NB4 (cell line): Measurements from ENCODE around the gene DESI1.

ENCODE experiments used
- MAX ChIP-seq: IDR thresholded peaks from 2 replicates; pipeline ENCODE4 v1.6.1; 2011; ENCODE audit warnings: low read depth, low read length
- POLR2A ChIP-seq: IDR thresholded peaks from 2 replicates; pipeline ENCODE4 v1.6.1; 2011; ENCODE audit warnings: mild to moderate bottlenecking; ENCODE audit not compliant: insufficient read length; ENCODE audit errors: extremely low read depth
- TF ChIP-seq, protein P1 (sequence below): IDR thresholded peaks from one replicate; pipeline ENCODE4 v1.5.1; 2012; ENCODE audit warnings: low read depth, low read length

DNA sequence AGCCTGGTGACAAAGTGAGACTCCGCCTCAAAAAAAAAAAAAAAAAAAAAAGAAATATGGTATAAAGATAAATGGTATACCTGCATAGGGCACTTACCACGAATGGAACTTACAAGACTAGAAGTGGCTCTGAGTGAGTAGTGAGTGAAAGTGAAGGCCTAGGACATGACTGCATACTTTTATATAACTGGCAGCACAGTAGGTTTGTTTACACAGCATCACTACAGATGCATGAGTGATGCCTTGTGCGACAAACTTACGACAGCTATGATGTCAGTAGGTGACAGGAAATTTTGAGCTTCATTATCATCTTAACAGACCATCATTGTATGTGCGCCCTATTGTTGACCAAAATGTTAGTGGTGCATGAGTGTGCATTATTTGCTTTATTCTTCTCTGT, 17.9 kb upstream of the DESI1 start:
- TF ChIP-seq, protein P1, sequence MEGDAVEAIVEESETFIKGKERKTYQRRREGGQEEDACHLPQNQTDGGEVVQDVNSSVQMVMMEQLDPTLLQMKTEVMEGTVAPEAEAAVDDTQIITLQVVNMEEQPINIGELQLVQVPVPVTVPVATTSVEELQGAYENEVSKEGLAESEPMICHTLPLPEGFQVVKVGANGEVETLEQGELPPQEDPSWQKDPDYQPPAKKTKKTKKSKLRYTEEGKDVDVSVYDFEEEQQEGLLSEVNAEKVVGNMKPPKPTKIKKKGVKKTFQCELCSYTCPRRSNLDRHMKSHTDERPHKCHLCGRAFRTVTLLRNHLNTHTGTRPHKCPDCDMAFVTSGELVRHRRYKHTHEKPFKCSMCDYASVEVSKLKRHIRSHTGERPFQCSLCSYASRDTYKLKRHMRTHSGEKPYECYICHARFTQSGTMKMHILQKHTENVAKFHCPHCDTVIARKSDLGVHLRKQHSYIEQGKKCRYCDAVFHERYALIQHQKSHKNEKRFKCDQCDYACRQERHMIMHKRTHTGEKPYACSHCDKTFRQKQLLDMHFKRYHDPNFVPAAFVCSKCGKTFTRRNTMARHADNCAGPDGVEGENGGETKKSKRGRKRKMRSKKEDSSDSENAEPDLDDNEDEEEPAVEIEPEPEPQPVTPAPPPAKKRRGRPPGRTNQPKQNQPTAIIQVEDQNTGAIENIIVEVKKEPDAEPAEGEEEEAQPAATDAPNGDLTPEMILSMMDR = no peak
- TF ChIP-seq MAX = no peak
- TF ChIP-seq POLR2A = no peak
